GM21360 (cell line): Measurements from ENCODE around the gene MRPL57.
"Not testable (repeated sequence)": the region's sequence is repeated elsewhere in the genome, so short reads cannot be mapped to it uniquely, and the experiment has no call there.

Experiments
- ATAC-seq: cut with Tn5 transposase; IDR thresholded peaks from one replicate; pipeline ENCODE4 v1.9.1; 2021; ENCODE audit warnings: mild to moderate bottlenecking, moderate library complexity; ENCODE audit not compliant: unreplicated experiment

The MRPL57 gene

GRCh38 chr13:21194756-21195155 lies 18.3 kb downstream of the MRPL57 start:
- ATAC-seq, result not testable (repeated sequence)

GRCh38 chr13:21197606-21198225 lies 21.3 kb downstream of the MRPL57 start:
- ATAC-seq, result not testable (repeated sequence)

DNA sequence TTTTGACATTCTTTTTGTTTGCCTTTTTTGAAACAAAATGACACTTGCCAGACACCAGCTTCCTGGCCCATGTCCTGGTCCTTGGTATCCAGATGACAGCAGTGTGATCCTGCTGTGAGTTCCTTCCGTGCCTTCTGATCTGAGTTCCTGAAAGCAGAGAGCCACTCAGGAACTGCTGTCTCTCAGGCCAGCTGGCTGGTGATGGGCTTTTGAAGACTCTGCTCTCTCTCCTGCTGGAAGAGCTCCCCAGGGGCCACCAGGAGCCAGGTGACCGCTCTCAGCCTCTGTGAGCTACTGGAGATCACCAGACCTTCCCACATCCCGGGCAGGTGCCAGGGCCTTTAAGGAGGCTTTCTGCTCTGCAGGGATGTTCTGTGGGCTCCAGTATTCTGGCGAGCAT lies 21.9 kb downstream of the MRPL57 start:
- ATAC-seq, result not testable (repeated sequence)

DNA sequence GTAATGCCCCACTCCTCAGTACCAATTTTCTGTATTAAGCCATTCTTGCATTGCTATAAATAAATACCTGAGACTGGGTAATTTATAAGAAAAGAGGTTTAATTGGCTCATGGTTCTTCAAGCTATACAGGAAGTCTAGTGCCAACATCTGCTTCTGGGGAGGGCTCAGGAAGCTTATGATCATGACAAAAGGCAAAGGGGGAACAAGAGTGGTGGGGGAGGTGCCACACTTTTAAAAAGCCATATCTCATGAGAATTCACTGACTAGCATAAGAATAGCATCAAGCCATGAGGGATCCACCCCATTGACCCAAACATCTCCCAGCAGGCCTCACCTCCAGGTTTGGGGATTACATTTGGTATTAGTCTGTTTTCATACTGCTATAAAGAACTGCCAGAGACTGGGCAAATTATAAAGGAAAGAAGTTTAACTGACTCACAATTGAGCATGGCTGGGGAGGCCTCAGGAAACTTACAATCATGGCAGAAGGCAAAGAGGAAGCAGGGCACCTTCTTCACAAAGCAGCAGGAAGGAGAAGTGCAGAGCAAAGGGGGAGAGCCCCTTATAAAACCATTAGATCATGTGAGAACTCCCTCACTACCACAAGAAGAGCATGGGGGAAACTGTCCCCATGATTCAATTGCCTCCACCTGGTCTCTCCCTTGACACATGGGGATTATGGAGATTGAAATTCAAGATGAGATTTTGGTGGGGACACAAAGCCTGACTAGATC lies 25.2 kb downstream of the MRPL57 start:
- ATAC-seq, result not testable (repeated sequence)

DNA sequence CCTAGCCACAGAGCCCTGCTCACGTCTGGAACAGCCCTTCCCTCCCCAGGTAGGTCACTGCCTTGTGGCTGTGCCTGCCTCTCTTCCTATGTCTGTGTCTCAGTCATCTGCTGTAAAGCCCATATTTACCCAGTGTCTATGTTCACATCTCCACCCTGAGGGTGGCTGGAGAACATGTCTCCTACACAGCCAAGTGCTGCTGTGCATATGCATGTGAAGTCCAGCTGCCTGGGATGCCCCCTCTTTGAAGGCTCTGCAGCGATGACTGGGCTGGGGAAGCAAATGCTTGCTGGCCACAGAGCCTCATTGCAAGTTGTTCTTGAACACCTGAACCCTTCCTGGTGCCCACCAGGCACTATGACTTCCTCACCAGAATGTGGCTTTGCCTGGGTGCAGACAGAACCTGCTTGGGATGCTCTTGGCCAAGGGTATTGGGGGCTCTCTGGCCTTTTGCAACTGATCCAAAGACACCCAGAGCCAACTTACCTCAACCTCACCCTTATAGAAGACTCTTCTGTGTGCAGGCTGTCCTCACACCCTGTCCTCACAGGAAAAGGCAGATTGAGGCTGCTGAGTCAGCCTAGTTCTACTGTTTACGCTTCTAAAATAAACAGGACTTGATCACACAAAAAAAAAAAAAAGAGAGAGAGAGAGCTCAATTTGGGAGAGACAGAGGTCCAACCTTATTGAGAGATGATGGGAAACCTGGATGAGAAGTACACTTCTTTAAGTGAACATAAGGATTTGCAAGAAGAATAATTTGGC lies 26.5 kb downstream of the MRPL57 start:
- ATAC-seq, result no peak

- no peak for ATAC-seq
These were observed 32.2 kb downstream of the MRPL57 start for GRCh38 chr13:21208652-21209154.

DNA sequence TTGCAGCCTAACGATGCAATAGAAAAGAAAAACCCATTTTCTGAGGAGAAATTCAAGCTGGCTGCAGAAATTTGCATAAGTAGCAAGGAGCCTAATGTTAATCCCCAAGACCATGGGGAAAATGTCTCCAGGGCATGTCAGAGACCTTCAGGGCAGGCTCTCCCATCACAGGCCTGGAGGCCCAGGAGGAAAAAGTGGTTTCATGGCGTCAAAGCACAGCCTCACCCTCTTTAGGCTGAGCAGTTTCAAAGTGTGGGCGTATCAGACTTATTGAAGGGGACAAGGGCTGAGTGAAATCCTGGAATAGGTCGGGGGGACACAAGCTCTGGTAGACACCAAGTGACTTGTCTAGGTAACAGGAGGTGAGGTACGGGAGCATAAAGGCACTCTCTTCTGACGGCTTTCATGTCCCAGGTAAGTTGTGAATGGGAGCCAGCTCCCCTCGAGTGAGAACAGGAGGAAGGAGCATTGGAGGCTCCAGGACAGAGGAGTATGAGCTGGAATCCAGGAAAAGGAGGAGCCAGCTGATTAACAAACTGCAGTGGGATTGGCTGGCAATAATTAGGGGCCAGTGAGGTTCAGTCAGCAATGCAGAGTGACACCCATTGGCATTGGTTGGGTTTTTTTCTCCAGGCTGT lies 35.8 kb downstream of the MRPL57 start:
- ATAC-seq, result no peak

- ATAC-seq, result not testable (repeated sequence)
These were observed 39.0 kb downstream of the MRPL57 start for GRCh38 chr13:21215419-21215818.

DNA sequence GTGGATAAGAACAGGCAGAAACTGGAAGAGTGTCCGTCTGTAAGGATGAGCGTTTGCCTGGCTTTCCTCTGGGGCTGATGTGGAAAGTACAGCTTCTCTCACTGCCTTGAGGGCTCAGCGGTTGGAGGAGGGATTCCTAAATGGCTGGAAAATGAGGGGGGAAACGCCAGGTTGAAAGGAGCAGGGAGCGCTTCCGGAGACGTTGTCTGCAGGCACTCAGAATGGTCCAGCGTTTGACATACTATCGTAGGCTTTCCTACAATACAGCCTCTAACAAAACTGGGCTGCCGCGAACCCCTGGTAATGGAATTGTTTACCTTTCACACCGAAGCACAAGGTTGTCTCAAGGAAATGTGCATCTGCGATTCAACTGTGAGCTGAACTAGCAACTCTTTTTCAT lies 39.9 kb downstream of the MRPL57 start:
- no peak for ATAC-seq

GRCh38 chr13:21218351-21219035 lies 42.0 kb downstream of the MRPL57 start:
- ATAC-seq, result peak; percentile 94

- no peak for ATAC-seq
These were observed 42.6 kb downstream of the MRPL57 start for GRCh38 chr13:21219036-21219381.

- ATAC-seq, result not testable (repeated sequence)
These were observed 43.3 kb downstream of the MRPL57 start for GRCh38 chr13:21219716-21220115.

GRCh38 chr13:21221268-21221667 lies 44.8 kb downstream of the MRPL57 start:
- no peak for ATAC-seq

GRCh38 chr13:21225082-21225481 lies 48.6 kb downstream of the MRPL57 start:
- ATAC-seq, result no peak

DNA sequence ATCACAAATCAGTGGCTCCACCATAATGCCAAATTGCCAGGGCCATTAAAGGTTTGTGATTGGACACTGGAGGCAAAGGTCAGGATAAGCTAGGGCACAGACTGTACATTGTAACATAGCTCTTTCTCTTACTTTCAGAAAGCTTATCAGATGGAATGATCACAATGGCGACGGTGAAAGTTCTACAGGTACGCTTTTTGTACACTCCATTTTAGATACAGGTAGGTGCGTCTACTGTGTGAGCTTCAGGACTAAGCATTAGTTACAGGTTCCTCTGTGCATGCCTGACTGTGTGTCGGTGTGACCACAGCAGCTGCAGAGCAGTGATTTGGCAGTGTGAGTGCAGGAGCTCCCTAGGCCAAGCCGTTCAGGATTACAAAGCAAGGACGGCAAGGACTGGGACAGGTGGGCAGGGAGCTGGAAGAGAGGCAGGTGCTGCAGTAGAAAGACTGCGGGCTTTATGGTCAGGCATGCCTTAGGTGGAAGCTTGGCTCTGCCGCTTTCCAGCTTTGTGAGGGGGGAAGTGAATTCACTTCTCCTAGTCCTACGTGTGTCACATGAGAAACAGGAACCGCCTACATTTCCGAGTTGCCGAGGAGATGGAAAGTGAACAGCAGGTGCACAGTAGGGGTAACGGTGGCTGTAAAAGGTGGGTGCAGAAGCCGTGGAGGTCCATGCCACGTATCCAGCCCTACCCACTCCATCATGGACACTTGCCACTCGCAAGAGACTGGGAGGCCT lies 49.6 kb downstream of the MRPL57 start:
- no peak for ATAC-seq

DNA sequence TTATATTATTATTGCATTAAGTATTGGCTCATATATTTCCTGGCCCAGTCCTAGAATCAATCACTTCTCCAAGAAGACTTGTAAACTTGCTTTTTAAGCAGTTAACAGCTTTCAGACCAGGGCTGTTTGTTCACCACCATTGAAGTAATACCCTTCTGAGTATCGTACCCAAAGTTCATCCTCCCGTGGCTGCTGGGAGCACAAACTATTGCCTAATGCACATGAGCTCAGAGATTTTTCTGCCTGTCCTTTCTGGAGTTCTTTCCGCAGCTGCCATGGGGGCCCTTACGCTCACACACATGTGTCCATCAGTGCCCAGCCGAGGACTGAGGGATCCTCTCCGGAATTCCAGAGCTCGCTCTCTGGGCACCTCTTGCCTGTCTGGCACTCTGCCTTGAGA lies 51.5 kb downstream of the MRPL57 start:
- no peak for ATAC-seq
